NCI-H2227 (cell line): ENCODE results near the gene NXN.
"Not testable (repeated sequence)": the region's sequence is repeated elsewhere in the genome, so short reads cannot be mapped to it uniquely, and the experiment has no call there.

Source experiments
- DNase-seq: peaks from one replicate; lab custom pipeline; 2025; ENCODE audit not compliant: unreplicated experiment; lab: John Stamatoyannopoulos, UW

Gene NXN

GRCh38 chr17:781805-782731, 197.5 kb downstream of the NXN start, which contains the start of the genes GLOD4 and MRM3:
TSS of gene GLOD4 (minus strand) at chr17:782280. CDS start at chr17:782255, 25 bp downstream.
TSS of gene MRM3 (plus strand) at chr17:782353. CDS start at chr17:782379, 26 bp downstream.
- DNase-seq: peak; percentile 90

GRCh38 chr17:778096-778495, 201.5 kb downstream of the NXN start:
- no peak for DNase-seq

- DNase-seq: no peak
Observed at GRCh38 chr17:774313-774584, 205.3 kb downstream of the NXN start.

GRCh38 chr17:773467-774312, 205.9 kb downstream of the NXN start:
- DNase-seq: no peak

GRCh38 chr17:773016-773415, 206.6 kb downstream of the NXN start:
- no peak for DNase-seq

- DNase-seq: no peak
Observed at GRCh38 chr17:767076-767475, 212.5 kb downstream of the NXN start.

- no peak for DNase-seq
Observed at GRCh38 chr17:760371-760770, 219.2 kb downstream of the NXN start.

- no peak for DNase-seq
Observed at GRCh38 chr17:759964-760363, 219.6 kb downstream of the NXN start.

GRCh38 chr17:756010-756567, 223.5 kb downstream of the NXN start:
- not testable (repeated sequence) for DNase-seq

GRCh38 chr17:755319-755961, 224.1 kb downstream of the NXN start:
- DNase-seq: not testable (repeated sequence)

- no peak for DNase-seq
Observed at GRCh38 chr17:753418-753817, 226.2 kb downstream of the NXN start.

- peak; percentile 62 for DNase-seq
Observed at GRCh38 chr17:752620-753219, 226.9 kb downstream of the NXN start.

GRCh38 chr17:752002-752619, 227.5 kb downstream of the NXN start, which contains the start of gene GEMIN4:
TSS of gene GEMIN4 (minus strand) at chr17:752264. CDS start at chr17:752142, 122 bp downstream.
- peak; percentile 93 for DNase-seq

- peak; percentile 38 for DNase-seq
Observed at GRCh38 chr17:751269-752001, 228.1 kb downstream of the NXN start.

- DNase-seq: no peak
Observed at GRCh38 chr17:750431-751037, 229.0 kb downstream of the NXN start.

GRCh38 chr17:749359-749758, 230.2 kb downstream of the NXN start:
- DNase-seq: not testable (repeated sequence)
